HEK293 (cell line): ENCODE measurements around the gene POLK.

Experiments used
- CTCF ChIA-PET: fragments of 350-600 bp; formaldehyde crosslinking; extraction: SDS; loops from one replicate; lab custom pipeline; 2021; ENCODE audit warnings: antibody characterized with exemption; lab: Yijun Ruan, JAX
- POLR2A ChIA-PET: fragments of 300-600 bp; formaldehyde crosslinking; extraction: SDS; loops from one replicate; lab custom pipeline; 2020; ENCODE audit warnings: antibody characterized with exemption, inconsistent platforms; lab: Yijun Ruan, JAX
- H3K27ac ChIP-seq: fragments of 200-500 bp; sonication (Bioruptor generic); 2 replicates; pipeline ENCODE4 v1.5.1; 2014; ENCODE audit warnings: low read depth, low read length, control low read depth, inconsistent platforms; ENCODE audit errors: extremely low read depth
- H3K36me3 ChIP-seq, 2 experiments: fragments of 200-500 bp in 1 of 2; sonication (Bioruptor generic) in 1 of 2; 1 replicate in 1 of 2; 2 replicates in 1 of 2; pipeline ENCODE4 v1.5.1; 2014 to 2017; ENCODE audit warnings: inconsistent platforms in 2 of 2, low read length in 2 of 2; ENCODE audit not compliant: control insufficient read depth in 2 of 2, insufficient read depth in 1 of 2
- H3K4me1 ChIP-seq: fragments of 200-500 bp; sonication (Bioruptor generic); 2 replicates; pipeline ENCODE4 v1.5.1; 2014; ENCODE audit warnings: mild to moderate bottlenecking, low read length, inconsistent platforms; ENCODE audit not compliant: control insufficient read depth, insufficient read depth
- H3K4me3 ChIP-seq: 2 replicates; pipeline ENCODE4 v1.5.1; 2011; ENCODE audit warnings: low read depth, mild to moderate bottlenecking, control low read depth, low read length, moderate library complexity
- H3K9me3 ChIP-seq: fragments of 200-500 bp; sonication (Bioruptor generic); 2 replicates; pipeline ENCODE4 v1.5.1; 2014; ENCODE audit warnings: low read depth, low read length, inconsistent platforms; ENCODE audit not compliant: control insufficient read depth, insufficient read depth
- KLF8 ChIP-seq: fragments of 450-650 bp; formaldehyde crosslinking; IDR thresholded peaks from 2 replicates; pipeline ENCODE4 v1.5.1; 2016; ENCODE audit warnings: missing biosample characterization, missing genetic modification characterization
- KLF9 ChIP-seq: fragments of 450-650 bp; formaldehyde crosslinking; IDR thresholded peaks from 2 replicates; pipeline ENCODE4 v1.5.1; 2016; ENCODE audit warnings: missing biosample characterization, missing genetic modification characterization, low read depth
- MYNN ChIP-seq: fragments of 450-650 bp; formaldehyde crosslinking; IDR thresholded peaks from 2 replicates; pipeline ENCODE4 v1.5.1; 2016; ENCODE audit warnings: missing biosample characterization, missing genetic modification characterization, borderline replicate concordance
- ZNF157 ChIP-seq: fragments of 450-650 bp; formaldehyde crosslinking; IDR thresholded peaks from 2 replicates; pipeline ENCODE4 v1.5.1; 2016; ENCODE audit warnings: missing biosample characterization, missing genetic modification characterization
- ZNF2 ChIP-seq: fragments of 450-650 bp; formaldehyde crosslinking; IDR thresholded peaks from 2 replicates; pipeline ENCODE4 v1.5.1; 2016; ENCODE audit warnings: missing biosample characterization, missing genetic modification characterization
- ZNF214 ChIP-seq: fragments of 450-650 bp; formaldehyde crosslinking; IDR thresholded peaks from 2 replicates; pipeline ENCODE4 v1.5.1; 2017; ENCODE audit warnings: missing biosample characterization, mild to moderate bottlenecking, missing genetic modification characterization, borderline replicate concordance
- ZNF223 ChIP-seq: fragments of 450-650 bp; formaldehyde crosslinking; IDR thresholded peaks from 2 replicates; pipeline ENCODE4 v1.5.1; 2016; ENCODE audit warnings: missing biosample characterization, missing genetic modification characterization
- ZNF426 ChIP-seq: fragments of 450-650 bp; formaldehyde crosslinking; IDR thresholded peaks from 2 replicates; pipeline ENCODE4 v1.5.1; 2017; ENCODE audit warnings: missing biosample characterization, missing genetic modification characterization, mild to moderate bottlenecking, inconsistent platforms, moderate library complexity
- ZNF707 ChIP-seq: fragments of 450-650 bp; formaldehyde crosslinking; IDR thresholded peaks from 2 replicates; pipeline ENCODE4 v1.5.1; 2016; ENCODE audit warnings: missing biosample characterization, missing genetic modification characterization
- ZNF777 ChIP-seq: fragments of 450-650 bp; formaldehyde crosslinking; IDR thresholded peaks from 2 replicates; pipeline ENCODE4 v1.5.1; 2017; ENCODE audit warnings: missing biosample characterization, missing genetic modification characterization, borderline replicate concordance
- TF ChIP-seq, protein P1 (sequence below): fragments of 450-650 bp; formaldehyde crosslinking; IDR thresholded peaks from 2 replicates; pipeline ENCODE4 v1.5.1; 2017; ENCODE audit warnings: missing biosample characterization, missing genetic modification characterization
- TF ChIP-seq, protein P2 (sequence below): IDR thresholded peaks from 2 replicates; pipeline ENCODE4 v1.6.1; 2011; ENCODE audit warnings: mild to moderate bottlenecking, low read depth, low read length, borderline replicate concordance
- TF ChIP-seq, protein P3 (sequence below): fragments of 450-650 bp; formaldehyde crosslinking; IDR thresholded peaks from 2 replicates; pipeline ENCODE4 v1.5.1; 2016; ENCODE audit warnings: missing biosample characterization, missing genetic modification characterization
- TF ChIP-seq, protein P4 (sequence below): fragments of 450-650 bp; formaldehyde crosslinking; IDR thresholded peaks from 2 replicates; pipeline ENCODE4 v1.5.1; 2016; ENCODE audit warnings: missing biosample characterization, missing genetic modification characterization
- TF ChIP-seq, protein P5 (sequence below): fragments of 450-650 bp; formaldehyde crosslinking; IDR thresholded peaks from 2 replicates; pipeline ENCODE4 v1.5.1; 2016; ENCODE audit warnings: missing biosample characterization, missing genetic modification characterization
- TF ChIP-seq, protein P6 (sequence below): fragments of 450-650 bp; formaldehyde crosslinking; IDR thresholded peaks from 2 replicates; pipeline ENCODE4 v1.5.1; 2016; ENCODE audit warnings: missing biosample characterization, missing genetic modification characterization, borderline replicate concordance
- TF ChIP-seq, protein P7 (sequence below): fragments of 450-650 bp; IDR thresholded peaks from 2 replicates; pipeline ENCODE4 v1.5.1; 2018; ENCODE audit warnings: missing biosample characterization, missing genetic modification characterization

Gene POLK

DNA sequence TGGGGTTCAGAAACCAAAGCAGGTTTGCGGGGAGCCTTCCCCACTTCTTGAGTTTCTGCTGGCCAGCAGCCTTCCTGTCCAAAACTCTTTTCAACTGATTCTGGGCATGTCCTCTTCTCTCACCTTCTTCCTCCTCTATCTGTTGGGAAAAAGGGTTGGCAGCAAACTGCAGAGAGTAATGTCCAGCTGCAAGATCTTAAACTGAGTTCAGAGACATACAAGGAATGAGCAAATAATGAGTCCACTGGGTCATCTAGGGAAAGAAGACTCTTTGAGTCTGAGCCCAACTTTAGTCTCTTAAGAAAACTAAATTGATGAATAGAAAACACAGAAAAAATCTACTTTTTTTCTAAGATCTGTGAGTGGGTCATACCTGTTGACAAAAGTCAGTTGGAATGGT lies 116.1 kb downstream of the POLK start:
- Histone ChIP-seq H3K9me3 (no peaks in the 10 kb centered on the region), H3K4me1 (no peaks in the 10 kb centered on the region), H3K4me3 (no peak overlapping the region), H3K27ac (no peak overlapping the region)
- POLR2A ChIA-PET: no interaction called here
- CTCF ChIA-PET: no interaction called here
- TF ChIP-seq, protein P1, sequence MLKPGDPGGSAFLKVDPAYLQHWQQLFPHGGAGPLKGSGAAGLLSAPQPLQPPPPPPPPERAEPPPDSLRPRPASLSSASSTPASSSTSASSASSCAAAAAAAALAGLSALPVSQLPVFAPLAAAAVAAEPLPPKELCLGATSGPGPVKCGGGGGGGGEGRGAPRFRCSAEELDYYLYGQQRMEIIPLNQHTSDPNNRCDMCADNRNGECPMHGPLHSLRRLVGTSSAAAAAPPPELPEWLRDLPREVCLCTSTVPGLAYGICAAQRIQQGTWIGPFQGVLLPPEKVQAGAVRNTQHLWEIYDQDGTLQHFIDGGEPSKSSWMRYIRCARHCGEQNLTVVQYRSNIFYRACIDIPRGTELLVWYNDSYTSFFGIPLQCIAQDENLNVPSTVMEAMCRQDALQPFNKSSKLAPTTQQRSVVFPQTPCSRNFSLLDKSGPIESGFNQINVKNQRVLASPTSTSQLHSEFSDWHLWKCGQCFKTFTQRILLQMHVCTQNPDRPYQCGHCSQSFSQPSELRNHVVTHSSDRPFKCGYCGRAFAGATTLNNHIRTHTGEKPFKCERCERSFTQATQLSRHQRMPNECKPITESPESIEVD (tag by site-specific recombination): no peak
- TF ChIP-seq ZNF777 (tag by site-specific recombination) (no peak), ZNF157 (tag by site-specific recombination) (no peak), ZNF223 (tag by site-specific recombination) (no peak), ZNF707 (no peak), ZNF426 (tag by site-specific recombination) (no peak)
- TF ChIP-seq, protein P2, sequence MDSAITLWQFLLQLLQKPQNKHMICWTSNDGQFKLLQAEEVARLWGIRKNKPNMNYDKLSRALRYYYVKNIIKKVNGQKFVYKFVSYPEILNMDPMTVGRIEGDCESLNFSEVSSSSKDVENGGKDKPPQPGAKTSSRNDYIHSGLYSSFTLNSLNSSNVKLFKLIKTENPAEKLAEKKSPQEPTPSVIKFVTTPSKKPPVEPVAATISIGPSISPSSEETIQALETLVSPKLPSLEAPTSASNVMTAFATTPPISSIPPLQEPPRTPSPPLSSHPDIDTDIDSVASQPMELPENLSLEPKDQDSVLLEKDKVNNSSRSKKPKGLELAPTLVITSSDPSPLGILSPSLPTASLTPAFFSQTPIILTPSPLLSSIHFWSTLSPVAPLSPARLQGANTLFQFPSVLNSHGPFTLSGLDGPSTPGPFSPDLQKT: no peak
- TF ChIP-seq, protein P3, sequence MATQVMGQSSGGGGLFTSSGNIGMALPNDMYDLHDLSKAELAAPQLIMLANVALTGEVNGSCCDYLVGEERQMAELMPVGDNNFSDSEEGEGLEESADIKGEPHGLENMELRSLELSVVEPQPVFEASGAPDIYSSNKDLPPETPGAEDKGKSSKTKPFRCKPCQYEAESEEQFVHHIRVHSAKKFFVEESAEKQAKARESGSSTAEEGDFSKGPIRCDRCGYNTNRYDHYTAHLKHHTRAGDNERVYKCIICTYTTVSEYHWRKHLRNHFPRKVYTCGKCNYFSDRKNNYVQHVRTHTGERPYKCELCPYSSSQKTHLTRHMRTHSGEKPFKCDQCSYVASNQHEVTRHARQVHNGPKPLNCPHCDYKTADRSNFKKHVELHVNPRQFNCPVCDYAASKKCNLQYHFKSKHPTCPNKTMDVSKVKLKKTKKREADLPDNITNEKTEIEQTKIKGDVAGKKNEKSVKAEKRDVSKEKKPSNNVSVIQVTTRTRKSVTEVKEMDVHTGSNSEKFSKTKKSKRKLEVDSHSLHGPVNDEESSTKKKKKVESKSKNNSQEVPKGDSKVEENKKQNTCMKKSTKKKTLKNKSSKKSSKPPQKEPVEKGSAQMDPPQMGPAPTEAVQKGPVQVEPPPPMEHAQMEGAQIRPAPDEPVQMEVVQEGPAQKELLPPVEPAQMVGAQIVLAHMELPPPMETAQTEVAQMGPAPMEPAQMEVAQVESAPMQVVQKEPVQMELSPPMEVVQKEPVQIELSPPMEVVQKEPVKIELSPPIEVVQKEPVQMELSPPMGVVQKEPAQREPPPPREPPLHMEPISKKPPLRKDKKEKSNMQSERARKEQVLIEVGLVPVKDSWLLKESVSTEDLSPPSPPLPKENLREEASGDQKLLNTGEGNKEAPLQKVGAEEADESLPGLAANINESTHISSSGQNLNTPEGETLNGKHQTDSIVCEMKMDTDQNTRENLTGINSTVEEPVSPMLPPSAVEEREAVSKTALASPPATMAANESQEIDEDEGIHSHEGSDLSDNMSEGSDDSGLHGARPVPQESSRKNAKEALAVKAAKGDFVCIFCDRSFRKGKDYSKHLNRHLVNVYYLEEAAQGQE: no peak
- TF ChIP-seq, protein P4, sequence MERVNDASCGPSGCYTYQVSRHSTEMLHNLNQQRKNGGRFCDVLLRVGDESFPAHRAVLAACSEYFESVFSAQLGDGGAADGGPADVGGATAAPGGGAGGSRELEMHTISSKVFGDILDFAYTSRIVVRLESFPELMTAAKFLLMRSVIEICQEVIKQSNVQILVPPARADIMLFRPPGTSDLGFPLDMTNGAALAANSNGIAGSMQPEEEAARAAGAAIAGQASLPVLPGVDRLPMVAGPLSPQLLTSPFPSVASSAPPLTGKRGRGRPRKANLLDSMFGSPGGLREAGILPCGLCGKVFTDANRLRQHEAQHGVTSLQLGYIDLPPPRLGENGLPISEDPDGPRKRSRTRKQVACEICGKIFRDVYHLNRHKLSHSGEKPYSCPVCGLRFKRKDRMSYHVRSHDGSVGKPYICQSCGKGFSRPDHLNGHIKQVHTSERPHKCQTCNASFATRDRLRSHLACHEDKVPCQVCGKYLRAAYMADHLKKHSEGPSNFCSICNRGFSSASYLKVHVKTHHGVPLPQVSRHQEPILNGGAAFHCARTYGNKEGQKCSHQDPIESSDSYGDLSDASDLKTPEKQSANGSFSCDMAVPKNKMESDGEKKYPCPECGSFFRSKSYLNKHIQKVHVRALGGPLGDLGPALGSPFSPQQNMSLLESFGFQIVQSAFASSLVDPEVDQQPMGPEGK (tag by site-specific recombination): no peak
- TF ChIP-seq, all 188 proteins: peak for 0
- H3K36me3 ChIP-seq: no peaks in the 10 kb centered on the region

DNA sequence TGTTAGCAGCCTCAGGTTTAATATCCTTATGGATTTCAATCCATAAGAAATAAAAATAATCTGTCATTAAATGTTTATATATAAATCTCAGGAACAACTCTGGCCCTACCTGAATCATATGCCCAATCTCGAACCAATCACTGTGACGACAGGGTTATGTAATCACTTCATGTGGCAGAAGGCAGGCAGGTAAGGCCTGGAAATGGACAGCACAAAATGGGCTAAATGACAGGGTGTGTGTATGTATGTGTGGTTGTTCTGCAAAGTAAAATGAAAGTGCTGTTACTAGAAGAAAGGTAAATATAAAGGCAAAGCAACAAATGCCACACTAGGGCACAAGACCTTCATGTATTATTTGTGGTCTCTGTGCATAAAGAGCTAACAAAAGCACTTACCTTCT lies 119.2 kb downstream of the POLK start:
- H3K4me1 ChIP-seq: no peaks in the 10 kb centered on the region
- CTCF ChIA-PET: interaction anchor here (1.2 kb wide), 1 partner anchor 49 kb away, joined by 4 read pairs; no protein-coding TSS in a partner anchor
- no peaks in the 10 kb centered on the region for H3K9me3 ChIP-seq
- no peak overlapping the region for H3K27ac ChIP-seq
- H3K36me3 ChIP-seq: no peaks in the 10 kb centered on the region
- POLR2A ChIA-PET: no interaction called here
- no peak overlapping the region for H3K4me3 ChIP-seq
- no peak for TF ChIP-seq ZNF2
- TF ChIP-seq, protein P5, sequence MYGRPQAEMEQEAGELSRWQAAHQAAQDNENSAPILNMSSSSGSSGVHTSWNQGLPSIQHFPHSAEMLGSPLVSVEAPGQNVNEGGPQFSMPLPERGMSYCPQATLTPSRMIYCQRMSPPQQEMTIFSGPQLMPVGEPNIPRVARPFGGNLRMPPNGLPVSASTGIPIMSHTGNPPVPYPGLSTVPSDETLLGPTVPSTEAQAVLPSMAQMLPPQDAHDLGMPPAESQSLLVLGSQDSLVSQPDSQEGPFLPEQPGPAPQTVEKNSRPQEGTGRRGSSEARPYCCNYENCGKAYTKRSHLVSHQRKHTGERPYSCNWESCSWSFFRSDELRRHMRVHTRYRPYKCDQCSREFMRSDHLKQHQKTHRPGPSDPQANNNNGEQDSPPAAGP: no peak
- no peak for TF ChIP-seq MYNN
- TF ChIP-seq, protein P6, sequence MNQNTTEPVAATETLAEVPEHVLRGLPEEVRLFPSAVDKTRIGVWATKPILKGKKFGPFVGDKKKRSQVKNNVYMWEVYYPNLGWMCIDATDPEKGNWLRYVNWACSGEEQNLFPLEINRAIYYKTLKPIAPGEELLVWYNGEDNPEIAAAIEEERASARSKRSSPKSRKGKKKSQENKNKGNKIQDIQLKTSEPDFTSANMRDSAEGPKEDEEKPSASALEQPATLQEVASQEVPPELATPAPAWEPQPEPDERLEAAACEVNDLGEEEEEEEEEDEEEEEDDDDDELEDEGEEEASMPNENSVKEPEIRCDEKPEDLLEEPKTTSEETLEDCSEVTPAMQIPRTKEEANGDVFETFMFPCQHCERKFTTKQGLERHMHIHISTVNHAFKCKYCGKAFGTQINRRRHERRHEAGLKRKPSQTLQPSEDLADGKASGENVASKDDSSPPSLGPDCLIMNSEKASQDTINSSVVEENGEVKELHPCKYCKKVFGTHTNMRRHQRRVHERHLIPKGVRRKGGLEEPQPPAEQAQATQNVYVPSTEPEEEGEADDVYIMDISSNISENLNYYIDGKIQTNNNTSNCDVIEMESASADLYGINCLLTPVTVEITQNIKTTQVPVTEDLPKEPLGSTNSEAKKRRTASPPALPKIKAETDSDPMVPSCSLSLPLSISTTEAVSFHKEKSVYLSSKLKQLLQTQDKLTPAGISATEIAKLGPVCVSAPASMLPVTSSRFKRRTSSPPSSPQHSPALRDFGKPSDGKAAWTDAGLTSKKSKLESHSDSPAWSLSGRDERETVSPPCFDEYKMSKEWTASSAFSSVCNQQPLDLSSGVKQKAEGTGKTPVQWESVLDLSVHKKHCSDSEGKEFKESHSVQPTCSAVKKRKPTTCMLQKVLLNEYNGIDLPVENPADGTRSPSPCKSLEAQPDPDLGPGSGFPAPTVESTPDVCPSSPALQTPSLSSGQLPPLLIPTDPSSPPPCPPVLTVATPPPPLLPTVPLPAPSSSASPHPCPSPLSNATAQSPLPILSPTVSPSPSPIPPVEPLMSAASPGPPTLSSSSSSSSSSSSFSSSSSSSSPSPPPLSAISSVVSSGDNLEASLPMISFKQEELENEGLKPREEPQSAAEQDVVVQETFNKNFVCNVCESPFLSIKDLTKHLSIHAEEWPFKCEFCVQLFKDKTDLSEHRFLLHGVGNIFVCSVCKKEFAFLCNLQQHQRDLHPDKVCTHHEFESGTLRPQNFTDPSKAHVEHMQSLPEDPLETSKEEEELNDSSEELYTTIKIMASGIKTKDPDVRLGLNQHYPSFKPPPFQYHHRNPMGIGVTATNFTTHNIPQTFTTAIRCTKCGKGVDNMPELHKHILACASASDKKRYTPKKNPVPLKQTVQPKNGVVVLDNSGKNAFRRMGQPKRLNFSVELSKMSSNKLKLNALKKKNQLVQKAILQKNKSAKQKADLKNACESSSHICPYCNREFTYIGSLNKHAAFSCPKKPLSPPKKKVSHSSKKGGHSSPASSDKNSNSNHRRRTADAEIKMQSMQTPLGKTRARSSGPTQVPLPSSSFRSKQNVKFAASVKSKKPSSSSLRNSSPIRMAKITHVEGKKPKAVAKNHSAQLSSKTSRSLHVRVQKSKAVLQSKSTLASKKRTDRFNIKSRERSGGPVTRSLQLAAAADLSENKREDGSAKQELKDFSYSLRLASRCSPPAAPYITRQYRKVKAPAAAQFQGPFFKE (tag by site-specific recombination): no peak
- no peak for TF ChIP-seq ZNF214
- TF ChIP-seq, protein P7, sequence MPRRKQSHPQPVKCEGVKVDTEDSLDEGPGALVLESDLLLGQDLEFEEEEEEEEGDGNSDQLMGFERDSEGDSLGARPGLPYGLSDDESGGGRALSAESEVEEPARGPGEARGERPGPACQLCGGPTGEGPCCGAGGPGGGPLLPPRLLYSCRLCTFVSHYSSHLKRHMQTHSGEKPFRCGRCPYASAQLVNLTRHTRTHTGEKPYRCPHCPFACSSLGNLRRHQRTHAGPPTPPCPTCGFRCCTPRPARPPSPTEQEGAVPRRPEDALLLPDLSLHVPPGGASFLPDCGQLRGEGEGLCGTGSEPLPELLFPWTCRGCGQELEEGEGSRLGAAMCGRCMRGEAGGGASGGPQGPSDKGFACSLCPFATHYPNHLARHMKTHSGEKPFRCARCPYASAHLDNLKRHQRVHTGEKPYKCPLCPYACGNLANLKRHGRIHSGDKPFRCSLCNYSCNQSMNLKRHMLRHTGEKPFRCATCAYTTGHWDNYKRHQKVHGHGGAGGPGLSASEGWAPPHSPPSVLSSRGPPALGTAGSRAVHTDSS (tag by site-specific recombination): no peak
- no peak for TF ChIP-seq KLF9 (tag by site-specific recombination)
- TF ChIP-seq KLF8 (tag by site-specific recombination): no peak
